ENCODE results near the gene ABI3BP.

The ABI3BP gene

GRCh38 chr3:100766069-100766468 is 227.2 kb downstream of the ABI3BP start:
- DNase-seq, result no peak

- no peak for DNase-seq
These were observed 227.7 kb downstream of the ABI3BP start for GRCh38 chr3:100765437-100765975.

GRCh38 chr3:100761951-100762350 is 231.3 kb downstream of the ABI3BP start:
- no peak for DNase-seq

GRCh38 chr3:100761211-100761942 is 231.8 kb downstream of the ABI3BP start:
- DNase-seq, result no peak

- no peak for DNase-seq
These were observed 232.8 kb downstream of the ABI3BP start for GRCh38 chr3:100760377-100760776.

GRCh38 chr3:100759950-100760349 is 233.3 kb downstream of the ABI3BP start:
- no peak for DNase-seq

- DNase-seq, result no peak
These were observed 234.1 kb downstream of the ABI3BP start for GRCh38 chr3:100759159-100759558.

GRCh38 chr3:100756441-100756840 is 236.8 kb downstream of the ABI3BP start:
- no peak for DNase-seq

GRCh38 chr3:100754563-100755334 is 238.5 kb downstream of the ABI3BP start:
- DNase-seq, result no peak

- no peak for DNase-seq
These were observed 239.4 kb downstream of the ABI3BP start for GRCh38 chr3:100753846-100754245.

GRCh38 chr3:100748967-100749366 is 244.3 kb downstream of the ABI3BP start:
- DNase-seq, result no peak

- DNase-seq, result no peak
These were observed 245.0 kb downstream of the ABI3BP start for GRCh38 chr3:100748220-100748619.

- no peak for DNase-seq
These were observed 247.1 kb downstream of the ABI3BP start for GRCh38 chr3:100746092-100746491.

- no peak for DNase-seq
These were observed 247.6 kb downstream of the ABI3BP start for GRCh38 chr3:100745617-100746016.

- DNase-seq, result no peak
These were observed 248.6 kb downstream of the ABI3BP start for GRCh38 chr3:100744671-100745070.

- DNase-seq, result no peak
These were observed 249.7 kb downstream of the ABI3BP start for GRCh38 chr3:100743535-100743934.

- no peak for DNase-seq
These were observed 253.0 kb downstream of the ABI3BP start for GRCh38 chr3:100740207-100740606.

GRCh38 chr3:100737334-100737733 is 255.9 kb downstream of the ABI3BP start:
- DNase-seq, result no peak

- no peak for DNase-seq
These were observed 260.8 kb downstream of the ABI3BP start for GRCh38 chr3:100732435-100732834.

- DNase-seq, result no peak
These were observed 262.7 kb downstream of the ABI3BP start for GRCh38 chr3:100730524-100730923.

- no peak for DNase-seq
These were observed 266.5 kb downstream of the ABI3BP start for GRCh38 chr3:100726706-100727105.

- DNase-seq, result no peak
These were observed 267.2 kb downstream of the ABI3BP start for GRCh38 chr3:100725935-100726513.

- DNase-seq, result no peak
These were observed 272.8 kb downstream of the ABI3BP start for GRCh38 chr3:100720426-100720825.

All from right kidney (tissue), 1 donor.